ENCODE measurements around the gene RNF6.

GRCh38 chr13:26227166-26227971, 5.3 kb upstream of the RNF6 start:
- TF ChIP-seq, protein P1, sequence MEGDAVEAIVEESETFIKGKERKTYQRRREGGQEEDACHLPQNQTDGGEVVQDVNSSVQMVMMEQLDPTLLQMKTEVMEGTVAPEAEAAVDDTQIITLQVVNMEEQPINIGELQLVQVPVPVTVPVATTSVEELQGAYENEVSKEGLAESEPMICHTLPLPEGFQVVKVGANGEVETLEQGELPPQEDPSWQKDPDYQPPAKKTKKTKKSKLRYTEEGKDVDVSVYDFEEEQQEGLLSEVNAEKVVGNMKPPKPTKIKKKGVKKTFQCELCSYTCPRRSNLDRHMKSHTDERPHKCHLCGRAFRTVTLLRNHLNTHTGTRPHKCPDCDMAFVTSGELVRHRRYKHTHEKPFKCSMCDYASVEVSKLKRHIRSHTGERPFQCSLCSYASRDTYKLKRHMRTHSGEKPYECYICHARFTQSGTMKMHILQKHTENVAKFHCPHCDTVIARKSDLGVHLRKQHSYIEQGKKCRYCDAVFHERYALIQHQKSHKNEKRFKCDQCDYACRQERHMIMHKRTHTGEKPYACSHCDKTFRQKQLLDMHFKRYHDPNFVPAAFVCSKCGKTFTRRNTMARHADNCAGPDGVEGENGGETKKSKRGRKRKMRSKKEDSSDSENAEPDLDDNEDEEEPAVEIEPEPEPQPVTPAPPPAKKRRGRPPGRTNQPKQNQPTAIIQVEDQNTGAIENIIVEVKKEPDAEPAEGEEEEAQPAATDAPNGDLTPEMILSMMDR (IDR thresholded peaks at IDR 0.05), result no peak
- TF ChIP-seq POLR2A (IDR thresholded peaks at IDR 0.05), result no peak

Data from right lobe of liver (tissue), 4 donors.